ENCODE results near the gene CEP120.

Gene CEP120

DNA sequence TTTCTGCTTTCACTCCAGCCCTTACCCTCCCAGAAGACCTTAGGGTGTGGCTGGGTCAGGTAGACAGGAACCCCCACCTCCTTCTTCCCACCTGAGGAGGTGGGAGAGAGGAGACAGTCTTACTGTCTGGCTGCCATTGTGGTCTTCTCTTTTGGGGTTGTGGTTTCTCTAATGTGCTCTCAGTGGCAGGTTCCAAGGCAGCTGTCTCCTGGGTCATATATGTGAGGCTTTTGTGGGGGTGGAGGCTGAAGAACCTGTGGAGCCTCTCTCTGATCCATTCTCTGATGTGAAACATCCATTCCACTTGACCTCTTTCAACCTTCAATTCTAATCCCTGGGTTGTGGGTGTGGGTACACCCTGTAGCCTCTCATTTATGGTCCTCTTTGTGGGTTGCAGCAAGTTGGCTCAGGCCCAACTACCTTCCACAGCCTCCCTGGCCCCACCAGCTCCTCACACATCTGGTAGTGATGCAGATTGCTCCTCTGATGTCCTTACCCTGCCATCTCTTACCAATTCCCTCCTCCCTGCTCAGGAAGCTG, 118.4 kb downstream of the CEP120 start:
- H3K4me3 Mint-ChIP-seq: no peak overlapping the region
- peaks cover 0 to 4% of the 10 kb centered on the region in 2 donors for H3K9me3 Mint-ChIP-seq
- no peak for DNase-seq
- no peaks in the 10 kb centered on the region for H3K4me1 Mint-ChIP-seq
- H3K27ac Mint-ChIP-seq: no peak overlapping the region
- no peak for ATAC-seq
- peaks cover 16% of the 10 kb centered on the region for H3K27me3 Mint-ChIP-seq

DNA sequence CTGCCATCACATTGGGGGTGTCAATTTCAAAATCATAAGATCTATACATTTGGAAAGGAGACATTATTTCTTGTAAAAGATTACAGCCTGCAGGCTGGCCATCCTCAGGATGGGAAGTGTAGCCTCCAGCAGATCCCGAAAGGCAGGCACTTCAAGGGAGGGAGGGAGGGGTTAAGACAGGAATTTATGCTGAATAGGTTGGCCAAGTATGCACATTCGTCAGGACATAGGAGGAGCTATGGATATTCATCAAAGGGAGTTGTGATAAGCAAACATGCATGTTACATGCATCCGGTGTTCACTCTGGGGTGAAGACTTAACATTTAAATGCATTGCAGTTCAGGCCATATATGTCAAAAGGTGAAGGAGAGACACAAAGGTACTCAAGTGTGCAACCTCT, 119.4 kb downstream of the CEP120 start:
- Mint-ChIP-seq H3K4me3 (no peak overlapping the region), H3K4me1 (no peaks in the 10 kb centered on the region), H3K27ac (no peak overlapping the region), H3K9me3 (peaks cover 0 to 10% of the 10 kb centered on the region in 2 donors), H3K27me3 (peaks cover 22% of the 10 kb centered on the region)
- DNase-seq (no peak), ATAC-seq (no peak)

DNA sequence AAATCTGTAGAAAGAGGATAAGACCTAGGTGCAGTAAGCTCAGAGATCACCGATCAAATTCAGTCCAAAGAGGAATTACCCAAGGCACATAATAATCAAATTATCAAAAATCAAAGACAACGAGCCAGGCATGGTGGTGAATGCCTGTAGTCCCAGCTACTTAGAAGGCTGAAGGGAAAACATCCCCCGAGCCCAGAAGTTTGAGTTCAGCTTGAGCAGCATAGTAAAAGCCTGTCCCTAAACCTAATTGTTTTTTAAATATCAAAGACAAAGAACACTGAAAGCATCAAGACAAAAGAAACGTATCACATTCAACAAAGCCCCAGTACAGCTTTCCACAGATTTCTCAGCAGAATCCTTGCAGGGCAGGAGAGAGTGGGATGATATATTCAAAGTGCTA, 122.9 kb downstream of the CEP120 start:
- ATAC-seq (no peak), DNase-seq (no peak)
- no peaks in the 10 kb centered on the region for H3K4me1 Mint-ChIP-seq
- H3K27me3 Mint-ChIP-seq: peaks cover 22% of the 10 kb centered on the region
- H3K4me3 Mint-ChIP-seq: no peak overlapping the region
- peaks cover 0 to 10% of the 10 kb centered on the region in 2 donors for H3K9me3 Mint-ChIP-seq
- H3K27ac Mint-ChIP-seq: no peak overlapping the region

DNA sequence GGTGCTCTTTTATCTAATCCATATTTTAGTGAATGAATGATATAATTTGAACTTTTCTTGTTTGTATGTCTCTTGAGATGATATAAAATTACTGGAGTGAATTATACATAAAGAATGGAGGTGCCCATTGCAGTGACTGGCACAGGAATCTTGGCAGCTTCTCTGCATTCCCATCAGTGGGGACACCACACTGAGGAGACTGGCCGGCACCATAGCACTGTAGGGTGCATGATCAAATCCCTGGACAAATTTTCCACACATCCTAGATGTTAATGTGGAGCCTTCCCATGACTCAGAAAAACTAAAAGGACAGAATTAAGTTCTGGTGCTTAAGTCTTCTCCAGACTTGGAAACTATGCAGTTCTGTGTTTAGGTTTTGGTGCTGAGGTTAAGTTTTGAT, 124.1 kb downstream of the CEP120 start:
- Mint-ChIP-seq H3K4me3 (no peak overlapping the region), H3K27me3 (peaks cover 22% of the 10 kb centered on the region), H3K9me3 (peaks cover 0 to 10% of the 10 kb centered on the region in 2 donors), H3K4me1 (no peaks in the 10 kb centered on the region), H3K27ac (no peak overlapping the region)
- ATAC-seq: no peak
- no peak for DNase-seq

DNA sequence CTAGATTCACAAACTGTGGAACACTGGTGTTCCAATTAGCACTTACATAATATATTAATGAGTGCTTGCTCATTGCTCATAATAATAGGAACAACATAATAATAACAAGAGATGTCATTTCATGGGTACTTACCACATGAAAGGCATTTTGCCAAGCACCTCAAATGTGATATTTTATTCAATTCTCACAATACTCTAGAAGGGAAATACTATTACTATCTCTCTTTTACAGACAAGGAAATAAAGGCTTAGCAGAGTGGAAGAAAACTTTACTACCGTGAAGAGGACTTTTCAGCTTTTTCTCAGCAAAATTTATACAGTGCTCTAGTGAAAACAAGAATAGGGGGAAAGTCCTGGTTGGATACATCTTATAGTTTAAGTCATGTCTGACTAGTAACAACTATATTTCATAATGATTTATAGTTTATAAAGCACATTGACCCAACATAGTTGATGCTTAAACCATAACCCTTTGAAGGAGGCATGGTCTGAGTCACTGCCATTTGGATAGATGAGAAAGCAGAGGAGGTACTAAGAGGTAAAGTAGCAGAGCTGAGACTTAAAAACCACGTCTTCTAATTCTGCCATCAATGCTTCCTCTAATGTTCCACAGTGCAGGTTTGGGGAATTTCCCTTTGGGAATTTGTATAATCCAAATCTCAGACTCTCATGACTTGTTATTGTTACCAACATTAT, 124.7 kb downstream of the CEP120 start:
- Mint-ChIP-seq H3K4me1 (no peaks in the 10 kb centered on the region), H3K27me3 (peaks cover 22% of the 10 kb centered on the region), H3K4me3 (no peak overlapping the region), H3K9me3 (peaks cover 0 to 10% of the 10 kb centered on the region in 2 donors), H3K27ac (no peak overlapping the region)
- ATAC-seq: peak; percentile 67
- DNase-seq: no peak

DNA sequence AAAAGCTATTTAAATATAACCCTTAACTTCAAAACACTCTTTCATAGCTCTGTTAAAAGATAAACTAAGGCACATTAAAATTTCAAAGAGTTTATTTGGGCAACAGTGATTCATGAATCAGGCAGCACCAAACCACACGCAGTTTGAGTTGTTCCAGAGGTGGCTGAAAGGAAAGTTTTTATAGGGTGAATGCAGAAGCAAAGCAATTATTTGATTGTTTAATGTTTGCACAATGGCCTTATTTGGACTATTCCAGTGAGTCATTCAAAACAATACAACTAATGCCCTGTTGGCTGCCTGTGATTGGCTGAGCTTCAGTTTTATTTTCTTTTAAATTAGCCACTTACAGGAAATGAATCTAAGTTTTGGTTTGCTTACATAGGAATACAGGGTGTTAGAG, 125.3 kb downstream of the CEP120 start:
- no peak for ATAC-seq
- Mint-ChIP-seq H3K27ac (no peak overlapping the region), H3K9me3 (peaks cover 0 to 10% of the 10 kb centered on the region in 2 donors), H3K27me3 (peaks cover 22% of the 10 kb centered on the region), H3K4me1 (no peaks in the 10 kb centered on the region), H3K4me3 (no peak overlapping the region)
- DNase-seq: no peak

DNA sequence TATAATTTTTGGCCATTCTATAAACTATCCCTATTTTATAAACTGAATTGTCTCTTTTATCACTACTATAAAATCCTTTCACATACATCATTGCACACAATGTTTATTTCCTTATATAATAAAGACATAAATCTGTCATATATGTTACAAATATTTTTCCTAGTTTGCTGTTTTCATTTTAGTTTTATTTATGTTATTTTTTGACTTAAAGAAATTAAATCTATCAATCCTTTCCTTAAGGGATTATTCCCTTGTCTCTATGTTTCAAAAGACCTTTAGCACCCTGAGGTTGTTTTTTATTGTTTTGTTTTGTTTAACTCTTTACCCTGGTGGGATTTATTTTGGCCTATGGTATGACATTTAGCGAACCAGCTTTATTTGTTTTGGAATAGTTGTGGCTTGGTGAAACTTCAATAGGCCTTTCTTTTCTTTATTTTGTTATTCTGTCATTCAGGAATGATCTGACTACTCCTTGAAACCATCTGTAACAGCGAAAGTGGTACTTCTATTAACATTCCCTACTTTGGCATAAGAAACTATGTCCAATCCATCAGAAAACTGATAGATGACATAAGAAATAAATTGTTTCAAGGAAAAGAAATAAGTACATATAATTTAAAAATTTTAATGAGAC, 125.9 kb downstream of the CEP120 start:
- H3K9me3 Mint-ChIP-seq: peaks cover 0 to 10% of the 10 kb centered on the region in 2 donors
- DNase-seq (no peak), ATAC-seq (no peak)
- no peak overlapping the region for H3K4me3 Mint-ChIP-seq
- H3K4me1 Mint-ChIP-seq: no peaks in the 10 kb centered on the region
- H3K27me3 Mint-ChIP-seq: peaks cover 22% of the 10 kb centered on the region
- H3K27ac Mint-ChIP-seq: no peak overlapping the region

All from stimulated activated naive CD8-positive, alpha-beta T cell treated with anti-CD3 and anti-CD28 coated beads, Interleukin-15, amount 100 ng/mL, for 72 hours (primary cell).